ENCODE results near the gene OSBPL5.

- TF ChIP-seq CTCF (IDR thresholded peaks at IDR 0.05), result no peak
- no peak for TF ChIP-seq POLR2A (IDR thresholded peaks at IDR 0.05)
Measured at GRCh38 chr11:3201677-3202181, 36.6 kb upstream of the OSBPL5 start.

Data from heart left ventricle (tissue), 13 donors.